Panc1 (cell line): ENCODE results near the gene ZIC2.

ENCODE experiments used
- POLR2AphosphoS5 ChIP-seq: IDR thresholded peaks from 2 replicates; pipeline ENCODE4 v1.6.1; 2012; ENCODE audit warnings: mild to moderate bottlenecking, low read depth, low read length, moderate library complexity
- REST ChIP-seq, 2 experiments: IDR thresholded peaks; 2 replicates each; pipeline ENCODE4 v1.6.1; 2011 to 2012; ENCODE audit warnings: low read depth in 2 of 2, control low read depth in 1 of 2, low read length in 1 of 2, mild to moderate bottlenecking in 1 of 2, moderate library complexity in 1 of 2; ENCODE audit not compliant: insufficient read depth in 1 of 2
- TF ChIP-seq, protein P1 (sequence below): fragments of 450-650 bp; IDR thresholded peaks from 2 replicates; pipeline ENCODE4 v1.5.1; 2017; ENCODE audit warnings: mild to moderate bottlenecking

DNA sequence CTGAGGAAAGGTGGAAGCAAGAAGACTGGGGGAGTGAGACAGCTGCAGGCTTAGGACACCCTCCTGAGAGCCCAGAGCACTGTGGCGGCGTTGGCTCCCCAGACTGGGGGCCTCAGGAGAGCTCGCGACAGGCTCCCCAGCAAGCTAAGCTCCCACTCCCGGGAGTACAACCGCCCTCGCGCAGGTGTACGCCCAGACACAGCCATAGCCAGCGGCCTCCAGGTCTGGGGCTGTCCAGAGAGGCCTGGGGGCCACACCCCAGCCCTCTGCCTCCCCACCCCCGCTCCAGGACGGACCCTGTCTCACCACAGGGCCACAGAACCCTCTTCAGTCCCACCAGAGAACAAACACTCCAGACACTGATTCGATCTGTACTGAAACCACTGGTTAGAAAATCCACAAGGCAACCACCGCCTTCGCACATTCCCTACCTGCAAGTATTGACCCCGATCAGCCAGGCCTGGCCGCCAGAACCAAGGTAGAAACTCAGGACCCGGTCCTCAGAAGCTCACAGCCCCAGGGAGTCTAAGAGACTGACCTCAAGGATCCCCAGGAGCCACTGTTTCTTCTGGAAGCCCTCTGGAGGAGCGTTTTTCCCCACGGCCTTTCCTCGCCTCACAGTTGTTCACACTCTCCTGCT is 26.4 kb upstream of the ZIC2 start:
- TF ChIP-seq, protein P1, sequence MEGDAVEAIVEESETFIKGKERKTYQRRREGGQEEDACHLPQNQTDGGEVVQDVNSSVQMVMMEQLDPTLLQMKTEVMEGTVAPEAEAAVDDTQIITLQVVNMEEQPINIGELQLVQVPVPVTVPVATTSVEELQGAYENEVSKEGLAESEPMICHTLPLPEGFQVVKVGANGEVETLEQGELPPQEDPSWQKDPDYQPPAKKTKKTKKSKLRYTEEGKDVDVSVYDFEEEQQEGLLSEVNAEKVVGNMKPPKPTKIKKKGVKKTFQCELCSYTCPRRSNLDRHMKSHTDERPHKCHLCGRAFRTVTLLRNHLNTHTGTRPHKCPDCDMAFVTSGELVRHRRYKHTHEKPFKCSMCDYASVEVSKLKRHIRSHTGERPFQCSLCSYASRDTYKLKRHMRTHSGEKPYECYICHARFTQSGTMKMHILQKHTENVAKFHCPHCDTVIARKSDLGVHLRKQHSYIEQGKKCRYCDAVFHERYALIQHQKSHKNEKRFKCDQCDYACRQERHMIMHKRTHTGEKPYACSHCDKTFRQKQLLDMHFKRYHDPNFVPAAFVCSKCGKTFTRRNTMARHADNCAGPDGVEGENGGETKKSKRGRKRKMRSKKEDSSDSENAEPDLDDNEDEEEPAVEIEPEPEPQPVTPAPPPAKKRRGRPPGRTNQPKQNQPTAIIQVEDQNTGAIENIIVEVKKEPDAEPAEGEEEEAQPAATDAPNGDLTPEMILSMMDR = no peak
- no peak for TF ChIP-seq POLR2AphosphoS5
- no peak for TF ChIP-seq REST (IDR thresholded peaks at IDR 0.05; ENCODE audit: insufficient read depth in 1 of 2, low read depth in 2 of 2, low read length in 1 of 2)
